Measurements from ENCODE around the gene GCN1. TPM values are rescaled to one million over a fixed set of nuclear protein-coding genes. Genes with fewer than 3 reads are reported as not detected.

The GCN1 gene
- total RNA-seq, 2 experiments from 2014 or later: 217 to 343 TPM

- POLR2A ChIA-PET: interaction anchor here (0.6 to 1.3 kb wide), 2 partner anchors 74 to 76 kb away, joined by 3 to 4 read pairs; partner anchors contain the start of gene RPLP0
- Histone ChIP-seq H3K79me2 (ENCODE audit: insufficient read depth, low read depth, low read length) (no peaks in the 10 kb centered on the region), H3K27ac (ENCODE audit: low read depth, low read length, poor library complexity, severe bottlenecking) (no peak overlapping the region), H4K20me1 (ENCODE audit: insufficient read depth, low read length) (no peaks in the 10 kb centered on the region), H3K4me1 (ENCODE audit: insufficient read depth, low read length, poor library complexity, severe bottlenecking) (peaks cover 30% of the 10 kb centered on the region), H3K9me3 (ENCODE audit: low read length) (no peaks in the 10 kb centered on the region), H3K9me2 (ENCODE audit: insufficient read depth, low read length) (no peaks in the 10 kb centered on the region), H3K36me3 (ENCODE audit: insufficient read depth, low read length) (peaks cover 66% of the 10 kb centered on the region), H3K4me2 (ENCODE audit: low read length) (no peak overlapping the region), H2AFZ (ENCODE audit: low read length) (no peak overlapping the region), H3K4me3 (ENCODE audit: low read depth, low read length, poor library complexity, severe bottlenecking) (no peak overlapping the region)
- TF ChIP-seq EZH2phosphoT487 (IDR thresholded peaks at IDR 0.05; ENCODE audit: borderline replicate concordance, low read depth, low read length) (no peak), CTCF (conservative IDR thresholded peaks at IDR 0.05; ENCODE audit: low read length) (no peak)
- CTCF ChIA-PET (ENCODE audit: unreplicated experiment): no interaction called here
- intact Hi-C loops (cut with micrococcal nuclease; ENCODE audit: unreplicated experiment): no loop called here
- BruUV-seq (replicated peaks): no TSS peak
- no peak for DNase-seq (ENCODE audit: low spot score)
These were observed 67.9 kb downstream of the GCN1 start for GRCh38 chr12:120126635-120127005.

- Histone ChIP-seq H3K4me1 (ENCODE audit: insufficient read depth, low read length, poor library complexity, severe bottlenecking) (peaks cover 36% of the 10 kb centered on the region), H3K4me2 (ENCODE audit: low read length) (no peak overlapping the region), H3K9me3 (ENCODE audit: low read length) (no peaks in the 10 kb centered on the region), H3K36me3 (ENCODE audit: insufficient read depth, low read length) (peaks cover 60% of the 10 kb centered on the region), H4K20me1 (ENCODE audit: insufficient read depth, low read length) (no peaks in the 10 kb centered on the region), H2AFZ (ENCODE audit: low read length) (no peak overlapping the region), H3K9me2 (ENCODE audit: insufficient read depth, low read length) (no peaks in the 10 kb centered on the region), H3K27ac (ENCODE audit: low read depth, low read length, poor library complexity, severe bottlenecking) (peak overlapping the region; percentile 10), H3K4me3 (ENCODE audit: low read depth, low read length, poor library complexity, severe bottlenecking) (no peak overlapping the region), H3K79me2 (ENCODE audit: insufficient read depth, low read depth, low read length) (no peaks in the 10 kb centered on the region)
- no peak for TF ChIP-seq EZH2phosphoT487 (IDR thresholded peaks at IDR 0.05; ENCODE audit: borderline replicate concordance, low read depth, low read length)
- TF ChIP-seq CTCF (conservative IDR thresholded peaks at IDR 0.05; ENCODE audit: low read length): no peak
- BruUV-seq (replicated peaks): no TSS peak
- ChIA-PET POLR2A (interaction anchor here (0.5 to 1.3 kb wide), 4 partner anchors 29 to 102 kb away, joined by 3 to 5 read pairs (median 4); partner anchors contain the start of gene RPLP0), CTCF (ENCODE audit: unreplicated experiment) (interaction anchor here (0.8 kb wide), 1 partner anchor 15 kb away, joined by 3 read pairs; no protein-coding TSS in a partner anchor)
- DNase-seq (ENCODE audit: low spot score): no peak
- intact Hi-C loops (cut with micrococcal nuclease; ENCODE audit: unreplicated experiment): no loop called here
These were observed 68.5 kb downstream of the GCN1 start for GRCh38 chr12:120125792-120126634.

GRCh38 chr12:120125029-120125428 lies 69.5 kb downstream of the GCN1 start:
- no peak overlapping the region for H3K4me3 ChIP-seq (ENCODE audit: low read depth, low read length, poor library complexity, severe bottlenecking)
- TF ChIP-seq EZH2phosphoT487 (IDR thresholded peaks at IDR 0.05; ENCODE audit: borderline replicate concordance, low read depth, low read length) (no peak), CTCF (conservative IDR thresholded peaks at IDR 0.05; ENCODE audit: low read length) (no peak)
- ChIA-PET CTCF (ENCODE audit: unreplicated experiment) (no interaction called here), POLR2A (interaction anchor here (0.6 kb wide), 1 partner anchor 28 kb away, joined by 5 read pairs; no protein-coding TSS in a partner anchor)
- intact Hi-C loops (cut with micrococcal nuclease; ENCODE audit: unreplicated experiment): no loop called here
- H3K79me2 ChIP-seq (ENCODE audit: insufficient read depth, low read depth, low read length): peaks cover 6% of the 10 kb centered on the region; the same call in 1 of the 2 replicates
- H3K9me2 ChIP-seq (ENCODE audit: insufficient read depth, low read length): no peaks in the 10 kb centered on the region
- H3K9me3 ChIP-seq (ENCODE audit: low read length): no peaks in the 10 kb centered on the region
- H3K27ac ChIP-seq (ENCODE audit: low read depth, low read length, poor library complexity, severe bottlenecking): peak overlapping the region; percentile 10
- H3K36me3 ChIP-seq (ENCODE audit: insufficient read depth, low read length): peaks cover 50% of the 10 kb centered on the region
- H3K4me2 ChIP-seq (ENCODE audit: low read length): no peak overlapping the region
- H3K4me1 ChIP-seq (ENCODE audit: insufficient read depth, low read length, poor library complexity, severe bottlenecking): peaks cover 46% of the 10 kb centered on the region
- no TSS peak for BruUV-seq (replicated peaks)
- H4K20me1 ChIP-seq (ENCODE audit: insufficient read depth, low read length): no peaks in the 10 kb centered on the region
- H2AFZ ChIP-seq (ENCODE audit: low read length): no peak overlapping the region
- no peak for DNase-seq (ENCODE audit: low spot score)

Measured in OCI-LY7 (cell line).